ENCODE measurements around the gene LRP11. TPM values are rescaled to one million over a fixed set of nuclear protein-coding genes. Genes with fewer than 3 reads are reported as not detected.

Gene LRP11
- total RNA-seq, 2 donors from 2014 or later, result 21.9 to 22.2 TPM

DNA sequence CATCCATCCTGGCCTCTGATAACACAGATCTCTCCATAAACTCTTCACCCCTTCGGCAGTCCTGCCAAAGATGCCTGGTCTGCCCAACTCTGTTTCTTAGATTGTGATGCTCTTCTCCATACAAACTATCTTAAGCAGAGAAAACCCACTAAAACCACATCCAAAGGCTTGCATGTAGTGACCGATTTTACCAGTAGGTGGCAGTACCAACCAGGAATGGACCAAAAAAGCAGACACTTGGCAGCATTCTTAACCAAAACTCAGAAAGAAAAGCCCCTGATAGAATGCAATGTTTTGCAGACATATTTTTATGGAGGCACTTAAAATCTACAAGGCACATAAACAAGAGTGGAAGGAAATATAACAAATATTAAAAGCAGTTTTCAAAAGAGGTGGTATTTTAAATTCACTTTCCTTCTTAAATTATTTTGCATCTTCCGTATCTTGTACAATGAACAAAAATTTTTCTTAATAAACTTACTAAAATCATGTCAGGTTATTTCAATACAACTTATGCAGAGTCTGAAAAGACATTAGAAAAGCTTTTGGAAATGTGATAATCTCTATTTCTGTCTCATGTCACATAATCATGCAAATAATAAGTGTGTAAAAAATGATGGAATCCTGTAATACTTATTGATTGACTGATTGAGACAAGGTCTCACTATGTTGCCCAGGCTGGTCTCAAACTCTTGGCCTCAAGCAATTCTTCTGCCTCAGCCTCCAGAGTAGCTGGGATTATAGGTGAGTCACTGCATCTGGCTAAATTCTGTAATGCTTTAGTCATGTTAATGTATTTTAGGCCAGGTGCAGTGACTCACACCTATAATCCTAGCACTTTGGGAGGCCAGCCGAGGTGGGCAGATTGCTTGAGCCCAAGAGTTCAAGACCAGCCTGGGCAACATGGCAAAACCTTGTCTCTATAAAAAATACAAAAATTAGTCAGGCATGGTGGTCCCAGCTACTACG is 29.4 kb downstream of the LRP11 start:
- intact Hi-C loops (cut with DNase I, micrococcal nuclease), result loop anchor here in 1 of 2 donors (5.0 to 10.0 kb wide), 2 partner anchors 93 to 200 kb away; no protein-coding TSS in a partner anchor
- peak in 1 of 2 donors; percentile 67 for DNase-seq
- no peak for ATAC-seq

GRCh38 chr6:149833651-149834050 is 30.5 kb downstream of the LRP11 start:
- no peak for DNase-seq
- no peak for ATAC-seq
- intact Hi-C loops (cut with DNase I, micrococcal nuclease), result loop anchor here in 1 of 2 donors (10.0 kb wide), 1 partner anchor 201 kb away; no protein-coding TSS in a partner anchor

- intact Hi-C loops (cut with DNase I, micrococcal nuclease), result loop anchor here in 1 of 2 donors (10.0 kb wide), 1 partner anchor 203 kb away; no protein-coding TSS in a partner anchor
- ATAC-seq (no peak), DNase-seq (no peak)
These were observed 32.8 kb downstream of the LRP11 start for GRCh38 chr6:149831308-149831820.

DNA sequence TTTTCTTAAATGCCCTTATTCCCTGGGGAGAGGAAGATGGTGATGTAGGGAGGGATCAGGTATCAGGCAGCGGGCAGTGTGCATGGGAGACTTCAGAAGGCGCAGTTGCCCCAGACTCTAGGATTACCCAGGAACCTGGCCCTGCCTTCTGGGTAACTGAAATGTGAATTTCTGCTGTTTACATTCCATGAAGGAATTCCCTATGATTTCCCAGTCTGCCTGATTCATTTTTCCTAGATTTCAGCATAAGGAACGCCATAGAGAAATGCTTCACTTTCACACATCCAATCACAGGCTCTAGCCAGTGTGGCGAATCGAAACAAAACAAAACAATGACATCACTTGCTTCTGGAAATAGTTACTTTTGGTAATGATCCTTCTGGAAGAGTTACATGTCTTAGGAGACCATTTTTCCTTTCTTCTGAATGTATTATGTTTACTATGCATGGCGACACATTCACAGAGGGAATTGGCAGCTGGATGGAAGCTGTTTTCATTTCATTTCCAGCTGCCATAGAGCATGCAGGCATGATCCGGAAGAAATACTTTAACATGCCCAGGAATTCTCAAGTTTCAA is 33.3 kb downstream of the LRP11 start:
- ATAC-seq, result no peak
- DNase-seq, result no peak
- intact Hi-C loops (cut with DNase I, micrococcal nuclease), result loop anchor here in 1 of 2 donors (10.0 kb wide), 1 partner anchor 204 kb away; no protein-coding TSS in a partner anchor

GRCh38 chr6:149825292-149825691 is 38.9 kb downstream of the LRP11 start:
- ATAC-seq (no peak), DNase-seq (no peak)
- intact Hi-C loops (cut with DNase I, micrococcal nuclease), result no loop called here

GRCh38 chr6:149823013-149823412 is 41.1 kb downstream of the LRP11 start:
- DNase-seq, result no peak
- intact Hi-C loops (cut with DNase I, micrococcal nuclease), result no loop called here
- no peak for ATAC-seq

- DNase-seq (no peak), ATAC-seq (no peak)
- intact Hi-C loops (cut with DNase I, micrococcal nuclease), result no loop called here
These were observed 42.7 kb downstream of the LRP11 start for GRCh38 chr6:149821492-149821891.

DNA sequence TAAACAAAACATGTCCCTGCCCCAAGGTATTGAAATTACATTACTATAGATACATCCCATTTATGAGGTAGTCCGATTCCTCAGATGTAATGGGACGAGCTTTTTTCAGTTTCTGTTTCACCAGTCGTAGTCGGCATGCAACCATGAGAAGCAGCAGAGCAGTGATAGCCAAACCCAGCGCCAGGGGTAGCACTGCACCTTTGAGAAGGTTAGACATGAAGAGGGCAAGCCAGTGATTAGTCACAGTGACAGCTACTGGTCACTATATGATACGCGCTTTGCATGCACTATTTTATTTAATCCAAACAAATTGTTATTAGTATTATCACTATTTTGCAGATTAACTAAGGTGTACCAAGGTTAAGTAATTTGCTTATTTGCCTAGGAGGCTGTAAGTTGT is 43.7 kb downstream of the LRP11 start:
- ATAC-seq, result no peak
- intact Hi-C loops (cut with DNase I, micrococcal nuclease), result no loop called here
- DNase-seq, result no peak

- intact Hi-C loops (cut with DNase I, micrococcal nuclease), result no loop called here
- DNase-seq (no peak), ATAC-seq (no peak)
These were observed 48.4 kb downstream of the LRP11 start for GRCh38 chr6:149815788-149816187.

DNA sequence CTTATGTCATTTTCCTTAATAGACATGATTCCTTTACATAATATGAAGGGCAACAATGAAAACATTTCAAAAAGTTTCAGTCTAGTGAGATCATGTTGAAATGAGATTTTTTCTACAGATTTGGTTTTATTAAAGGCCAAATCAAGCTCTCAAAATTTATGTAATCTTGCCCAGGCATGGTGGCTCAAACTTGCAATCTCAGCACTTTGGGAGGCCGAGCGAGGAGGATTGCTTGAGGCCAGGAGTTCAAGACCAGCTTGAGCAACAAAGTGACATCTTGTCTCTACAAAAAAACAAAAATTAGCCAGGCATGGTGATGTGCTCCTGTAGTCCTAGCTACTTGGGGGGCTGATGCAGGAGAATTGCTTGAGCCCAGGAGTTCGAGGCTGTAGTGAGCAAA is 50.8 kb downstream of the LRP11 start:
- ATAC-seq (no peak), DNase-seq (no peak)
- intact Hi-C loops (cut with DNase I, micrococcal nuclease), result no loop called here

DNA sequence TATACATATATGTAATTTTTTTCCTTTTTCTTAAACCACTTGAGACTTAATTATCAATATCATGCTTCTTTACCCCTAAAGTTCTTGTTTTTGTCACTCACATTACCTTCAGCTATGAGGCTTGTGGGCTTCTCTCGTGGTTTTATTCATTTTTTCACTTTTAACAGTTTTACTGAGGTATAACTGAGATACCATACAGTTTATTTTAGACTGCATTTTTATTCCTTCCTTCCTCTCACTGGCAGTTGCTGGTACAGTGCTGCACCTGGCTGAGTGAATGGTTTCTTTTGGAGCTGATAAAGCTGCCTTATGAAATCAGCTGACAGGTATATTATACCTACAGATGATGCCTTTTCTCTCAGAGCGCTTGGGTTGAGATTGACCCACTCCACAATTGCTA is 54.4 kb downstream of the LRP11 start:
- ATAC-seq (no peak), DNase-seq (no peak)
- intact Hi-C loops (cut with DNase I, micrococcal nuclease), result no loop called here

GRCh38 chr6:149806127-149806526 is 58.0 kb downstream of the LRP11 start:
- DNase-seq (no peak), ATAC-seq (no peak)
- intact Hi-C loops (cut with DNase I, micrococcal nuclease), result no loop called here

DNA sequence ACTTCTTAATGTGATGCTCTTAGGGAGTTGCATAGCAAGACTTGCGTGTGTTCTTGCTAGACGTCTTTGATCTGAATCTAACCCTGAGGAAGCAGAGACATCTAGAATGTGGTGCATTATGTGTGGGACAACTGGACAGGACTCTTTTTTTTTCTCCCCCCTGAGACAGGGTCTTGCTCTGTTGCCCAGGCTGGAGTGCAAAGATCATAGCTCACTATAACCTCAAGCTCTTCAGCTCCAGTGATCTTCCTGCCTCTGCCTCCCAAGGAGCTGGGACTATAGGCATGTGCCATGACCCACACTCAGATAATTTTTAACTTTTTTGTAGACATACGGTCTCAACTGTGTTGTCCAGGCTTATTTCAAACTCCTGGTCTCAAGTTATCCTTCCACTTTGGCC is 80.6 kb downstream of the LRP11 start:
- ATAC-seq (no peak), DNase-seq (no peak)
- intact Hi-C loops (cut with DNase I, micrococcal nuclease), result no loop called here

- intact Hi-C loops (cut with DNase I, micrococcal nuclease), result no loop called here
- DNase-seq (no peak), ATAC-seq (no peak)
These were observed 81.8 kb downstream of the LRP11 start for GRCh38 chr6:149782337-149782736.

- ATAC-seq (no peak), DNase-seq (no peak)
These were observed 82.4 kb downstream of the LRP11 start for GRCh38 chr6:149781715-149782114.

DNA sequence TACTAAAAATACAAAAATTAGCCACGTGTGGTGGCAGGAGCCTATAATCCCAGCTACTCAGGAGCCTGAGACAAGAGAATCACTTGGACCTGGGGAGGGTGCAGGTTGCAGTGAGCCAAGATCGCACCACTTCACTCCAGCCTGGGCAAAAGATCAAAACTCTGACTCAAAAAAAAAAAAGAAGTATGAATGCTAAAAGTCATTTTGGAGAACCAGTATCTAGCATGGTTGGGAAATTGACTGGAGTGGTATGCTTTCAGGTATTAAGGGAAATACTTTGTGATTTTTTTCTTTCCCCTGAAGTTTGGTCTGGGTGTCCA is 84.6 kb downstream of the LRP11 start:
- ATAC-seq, result no peak
- no peak for DNase-seq
- intact Hi-C loops (cut with DNase I, micrococcal nuclease), result no loop called here

More at GRCh38 chr6:149781715-149782114, 82.4 kb downstream of the LRP11 start:
- intact Hi-C loops (cut with DNase I, micrococcal nuclease), result no loop called here

DNA sequence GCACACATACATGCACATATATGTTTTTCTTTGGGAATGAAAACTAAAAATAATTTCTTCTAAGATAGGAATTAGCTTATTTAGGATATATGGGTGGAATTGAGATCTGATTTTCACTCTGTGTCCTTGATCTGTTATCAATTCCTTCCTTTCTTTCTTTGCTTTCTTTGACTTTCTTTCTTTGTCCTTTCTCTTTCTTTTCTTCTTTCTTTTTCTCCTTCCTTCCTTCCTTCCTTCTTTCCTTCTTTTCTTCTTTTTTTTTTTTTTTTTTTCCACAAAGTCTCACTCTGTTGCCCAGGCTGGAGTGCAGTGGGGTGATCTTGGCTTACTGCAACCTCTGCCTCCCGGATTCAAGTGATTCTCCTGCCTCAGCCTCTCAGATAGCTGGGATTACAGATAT is 86.5 kb downstream of the LRP11 start:
- ATAC-seq, result no peak
- DNase-seq, result no peak
- intact Hi-C loops (cut with DNase I, micrococcal nuclease), result no loop called here

- no peak for DNase-seq
These were observed 92.2 kb downstream of the LRP11 start for GRCh38 chr6:149771925-149772324.

GRCh38 chr6:149771185-149771584 is 93.0 kb downstream of the LRP11 start:
- ATAC-seq (no peak), DNase-seq (no peak)
- intact Hi-C loops (cut with DNase I, micrococcal nuclease), result no loop called here

More at GRCh38 chr6:149771925-149772324, 92.2 kb downstream of the LRP11 start:
- no peak for ATAC-seq
- intact Hi-C loops (cut with DNase I, micrococcal nuclease), result no loop called here

DNA sequence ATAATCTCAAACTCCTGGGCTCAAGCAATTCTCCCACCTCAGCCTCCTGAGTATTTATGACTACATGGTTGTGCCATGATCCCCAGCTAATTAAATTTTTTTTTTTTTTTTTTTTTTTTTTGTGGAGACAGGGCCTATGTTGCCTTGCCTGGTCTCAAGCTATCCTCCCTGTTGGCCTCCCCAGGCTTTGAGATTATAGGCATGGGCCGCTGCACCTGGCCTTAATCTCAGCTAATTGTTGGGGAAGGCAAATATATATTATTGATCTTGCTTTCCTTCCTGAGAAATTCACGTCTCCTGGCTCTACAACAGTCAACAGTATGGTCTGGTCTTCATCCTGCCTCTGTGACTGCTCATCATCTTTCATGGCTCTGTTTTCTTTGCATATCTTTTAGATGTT is 94.5 kb downstream of the LRP11 start:
- intact Hi-C loops (cut with DNase I, micrococcal nuclease), result no loop called here
- no peak for DNase-seq
- no peak for ATAC-seq
